ENCODE data around the gene RUBCN.
"Not testable (repeated sequence)": the region's sequence is repeated elsewhere in the genome, so short reads cannot be mapped to it uniquely, and the experiment has no call there.

RUBCN gene

GRCh38 chr3:197680955-197681521 lies 55.7 kb downstream of the RUBCN start:
- DNase-seq, result no peak

DNA sequence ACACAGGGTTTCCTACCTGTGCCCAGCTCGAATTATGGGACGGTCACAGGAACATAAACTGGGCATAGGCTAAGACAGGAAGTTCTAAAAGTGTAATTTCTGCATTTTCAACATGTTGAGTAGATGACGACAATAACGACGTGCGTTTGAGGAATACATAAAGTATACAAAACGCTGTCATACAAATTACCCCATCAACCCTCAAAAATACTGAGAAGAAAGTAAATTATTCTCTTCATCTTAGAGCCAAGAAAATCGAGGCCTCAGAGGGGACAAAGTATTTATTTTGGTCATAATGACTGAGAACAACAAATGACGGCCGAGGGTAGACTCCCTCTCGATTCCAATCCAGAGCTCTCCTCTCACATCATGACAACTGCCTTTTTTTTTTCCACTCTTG lies 60.8 kb downstream of the RUBCN start:
- no peak for DNase-seq

- DNase-seq, result no peak
Observed at GRCh38 chr3:197675563-197675860, 61.2 kb downstream of the RUBCN start.

DNA sequence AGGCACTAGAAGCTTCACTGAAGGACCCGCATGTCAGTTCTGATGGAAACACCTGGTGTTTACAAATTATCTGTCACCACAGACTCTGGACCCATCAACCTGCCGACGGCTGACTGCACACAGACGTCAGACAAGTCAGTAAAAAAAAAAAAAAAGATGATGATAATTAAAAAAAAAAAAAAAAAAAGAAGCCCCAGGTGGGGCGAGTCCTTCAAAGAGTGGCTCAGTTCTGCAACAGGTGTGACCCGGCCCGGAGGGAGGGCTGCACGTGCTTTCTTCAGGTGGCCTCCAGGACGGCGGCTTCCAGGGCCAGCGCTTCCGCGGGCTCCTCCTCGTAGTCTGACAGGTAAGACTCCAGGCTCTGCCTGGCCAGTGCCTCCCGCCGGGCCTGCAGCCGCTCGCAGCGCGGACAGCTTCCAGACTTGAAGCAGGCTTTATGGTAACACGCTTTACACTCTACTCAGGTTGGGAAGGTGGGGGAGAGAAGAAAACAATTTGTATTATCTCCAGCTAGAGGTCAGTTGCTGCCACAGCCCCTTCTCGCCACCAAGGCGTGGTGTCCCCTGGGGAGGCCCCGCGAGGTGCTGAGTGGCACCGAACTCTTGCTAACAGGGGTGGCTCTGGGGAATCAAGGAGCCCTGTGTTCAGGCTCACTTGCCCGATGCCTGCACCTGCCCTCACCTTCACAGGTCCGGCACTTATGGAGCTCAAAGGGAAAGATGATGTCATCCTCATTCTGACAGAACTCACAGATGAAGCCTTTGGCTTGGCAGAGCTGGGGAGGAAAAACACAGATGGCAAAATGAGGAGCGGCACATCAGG lies 61.8 kb downstream of the RUBCN start:
- DNase-seq, result no peak

DNA sequence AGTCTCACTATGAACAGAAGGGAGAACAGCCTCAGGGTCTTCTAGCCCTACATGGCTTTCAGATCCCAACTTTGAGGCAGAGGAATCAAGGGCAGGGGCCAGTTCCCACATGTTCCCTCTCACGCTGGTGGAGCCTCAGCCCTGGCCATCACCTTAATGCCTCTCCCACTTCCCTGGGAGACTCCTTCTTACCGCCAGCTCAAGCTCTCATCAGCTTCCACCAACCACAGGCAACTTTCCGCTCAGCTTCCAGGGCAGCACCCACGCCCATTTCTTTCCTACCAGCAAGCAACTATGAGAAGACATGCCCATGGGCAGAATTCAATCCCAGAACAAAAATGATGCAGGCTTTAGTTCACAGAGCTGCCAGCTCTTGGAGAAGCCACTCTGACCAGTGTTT lies 63.5 kb downstream of the RUBCN start:
- DNase-seq, result no peak

- no peak for DNase-seq
Observed at GRCh38 chr3:197670361-197670760, 66.3 kb downstream of the RUBCN start.

DNA sequence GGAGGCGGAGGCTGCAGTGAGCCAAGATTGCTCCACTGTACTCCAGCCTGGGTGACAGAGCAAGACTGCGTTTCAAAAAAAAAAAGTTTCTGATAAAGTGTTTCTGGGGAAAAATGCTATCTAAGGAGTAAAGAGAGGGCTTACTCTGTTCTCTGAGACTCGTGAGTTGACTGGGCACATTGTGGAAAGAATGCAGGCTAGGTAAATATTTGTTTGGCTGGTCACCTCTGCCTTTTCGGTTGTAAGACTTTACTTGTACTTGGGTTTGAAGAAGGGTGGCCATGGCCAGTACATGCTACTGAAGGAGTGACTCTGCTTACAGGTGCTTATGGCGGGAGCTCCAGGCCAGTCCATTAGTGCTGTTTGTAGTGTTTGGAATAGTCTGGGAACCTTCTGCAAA lies 68.7 kb downstream of the RUBCN start:
- no peak for DNase-seq

GRCh38 chr3:197667293-197667692 lies 69.4 kb downstream of the RUBCN start:
- DNase-seq, result not testable (repeated sequence)

DNA sequence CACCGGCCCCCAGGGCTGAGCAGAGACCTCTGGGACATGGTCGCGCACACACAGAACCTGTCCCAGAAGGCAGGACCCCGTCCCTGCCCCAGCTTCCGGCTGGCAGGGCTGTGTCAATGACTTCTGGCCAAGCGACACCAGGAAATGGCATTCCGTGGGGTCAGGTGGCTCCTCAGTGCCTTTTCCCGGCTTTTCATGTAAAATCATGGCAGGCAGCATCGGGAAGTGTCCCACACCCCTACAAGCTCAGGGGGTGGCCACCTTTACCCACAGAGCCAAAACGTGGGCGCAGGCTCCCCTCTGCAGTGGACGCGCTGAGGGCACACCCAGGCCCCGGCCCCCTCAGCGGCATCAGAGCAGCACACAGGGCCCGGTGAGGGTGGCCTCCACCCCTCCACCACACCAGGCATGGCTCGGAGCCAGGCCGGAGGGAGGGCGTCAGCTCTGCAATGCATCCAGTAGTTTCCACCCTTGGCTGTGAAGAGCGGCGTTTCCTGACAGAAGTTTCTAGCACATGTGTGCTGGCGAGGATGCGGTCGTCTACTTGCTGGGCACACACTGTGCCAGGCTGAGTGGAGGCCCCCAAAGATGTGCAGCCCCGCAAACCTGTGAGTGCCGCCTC lies 70.4 kb downstream of the RUBCN start:
- not testable (repeated sequence) for DNase-seq

DNA sequence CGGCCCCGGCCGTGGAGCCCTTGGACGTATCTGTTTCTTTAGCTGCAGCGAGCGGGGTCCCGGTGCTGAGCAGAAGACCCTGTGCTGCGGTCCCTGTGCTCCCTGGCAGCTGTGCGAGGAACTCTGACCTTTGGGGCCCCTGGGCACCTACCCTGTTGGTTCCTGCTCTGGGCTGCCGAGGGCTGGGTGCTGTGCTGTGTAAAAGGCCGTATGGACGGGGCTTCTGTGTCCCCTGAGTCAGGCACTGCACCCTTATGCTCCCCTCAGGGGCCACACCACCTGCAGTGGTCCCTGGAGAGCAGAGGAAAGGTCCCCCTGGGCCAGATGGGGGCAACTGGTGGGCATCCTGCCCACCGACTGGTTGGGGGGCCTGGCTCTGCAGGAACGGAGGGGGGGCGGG lies 71.2 kb downstream of the RUBCN start:
- not testable (repeated sequence) for DNase-seq

DNA sequence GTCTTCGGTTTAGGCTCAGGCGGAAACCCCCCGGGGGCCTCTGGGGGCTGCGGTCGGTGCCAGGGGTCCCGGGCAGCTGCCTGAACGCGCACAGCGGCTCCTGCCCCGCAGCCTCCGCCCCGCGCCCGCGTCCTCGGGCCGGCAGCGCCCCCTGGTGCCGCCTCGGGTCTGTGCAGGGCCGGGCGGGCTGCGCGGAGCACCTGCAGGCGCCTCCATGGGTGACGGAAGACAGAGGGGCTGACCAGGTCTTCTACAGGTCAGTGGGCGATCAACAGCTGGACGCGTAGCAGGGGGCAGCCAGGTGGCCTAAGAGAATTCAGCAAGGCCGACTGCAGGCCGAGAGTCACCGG lies 71.6 kb downstream of the RUBCN start:
- DNase-seq, result not testable (repeated sequence)

- peak; percentile 24 for DNase-seq
Observed at GRCh38 chr3:197664414-197665141, 72.1 kb downstream of the RUBCN start.

DNA sequence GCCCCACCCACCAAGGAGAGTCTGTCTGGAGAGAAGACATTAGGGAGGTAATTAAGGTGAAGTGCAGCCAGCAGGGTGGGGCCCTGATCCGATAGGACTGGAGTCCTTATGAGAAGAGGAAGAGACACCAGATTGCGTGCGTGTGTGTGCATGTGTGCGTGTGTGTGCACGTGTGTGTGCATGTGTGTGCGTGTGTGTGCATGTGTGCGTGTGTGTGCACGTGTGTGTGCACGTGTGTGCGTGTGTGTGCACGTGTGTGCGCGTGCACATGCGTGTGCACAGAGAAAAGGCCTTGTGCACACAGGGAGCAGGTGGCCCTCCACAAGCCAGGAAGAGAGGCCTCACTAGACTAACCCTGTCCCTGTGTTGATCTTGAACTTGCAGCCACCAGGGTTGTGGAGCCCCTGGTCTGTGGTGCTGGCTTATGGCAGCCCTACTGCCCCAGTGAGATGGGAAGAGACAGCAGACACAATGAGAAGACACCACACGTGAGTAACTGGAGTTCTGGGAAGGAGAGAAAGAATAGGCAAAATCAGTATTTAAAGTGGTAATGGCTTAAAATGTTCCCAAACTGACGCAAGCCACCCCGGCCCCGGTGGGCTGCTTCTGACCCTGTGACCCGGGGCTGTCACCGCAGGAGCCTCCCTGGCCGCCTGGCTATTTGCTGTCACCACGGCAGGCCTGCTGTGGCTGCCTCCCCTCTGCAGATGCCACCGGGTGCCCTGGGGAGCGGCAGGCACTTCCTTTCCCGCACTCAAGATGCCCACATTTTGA lies 73.2 kb downstream of the RUBCN start:
- DNase-seq, result not testable (repeated sequence)

DNA sequence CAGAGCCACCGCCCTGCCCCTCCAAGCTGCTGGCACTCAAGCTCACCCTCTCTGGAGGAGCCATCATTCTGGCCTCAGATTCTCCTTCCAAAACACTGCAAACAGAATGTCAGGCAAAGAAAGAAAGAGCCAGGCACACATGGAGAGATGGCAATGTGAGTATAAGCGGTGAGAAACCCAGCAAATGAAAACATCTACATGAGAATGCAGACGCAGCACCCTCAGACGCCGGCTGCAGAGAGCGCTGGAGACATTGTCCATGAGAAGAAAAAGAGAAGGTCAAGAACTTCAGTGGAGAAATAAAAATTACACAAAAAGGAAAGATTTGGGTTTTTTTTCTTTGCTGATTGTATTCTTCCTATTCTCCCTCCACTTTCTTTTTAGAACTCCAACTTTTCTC lies 74.4 kb downstream of the RUBCN start:
- DNase-seq, result not testable (repeated sequence)

DNA sequence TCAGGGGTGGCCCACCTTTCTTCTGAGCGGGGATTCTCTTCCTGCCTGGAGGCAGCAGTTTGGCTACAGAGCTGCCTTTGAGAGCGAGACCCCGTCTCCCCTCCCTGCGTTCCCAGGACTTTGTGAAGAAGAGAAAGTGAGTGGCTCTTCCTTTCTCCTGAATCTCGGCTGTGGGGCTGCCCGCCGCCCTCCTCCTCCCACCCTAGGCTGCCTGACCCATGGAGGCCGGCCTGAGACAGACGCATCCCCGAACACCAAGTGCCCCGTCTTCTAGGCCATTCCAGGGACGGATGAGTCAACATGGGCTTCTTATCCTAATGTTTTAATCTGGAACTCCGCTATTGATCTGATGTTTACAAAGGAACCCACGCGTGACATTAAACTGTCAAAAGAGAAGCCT lies 74.8 kb downstream of the RUBCN start:
- DNase-seq, result not testable (repeated sequence)

- DNase-seq, result not testable (repeated sequence)
Observed at GRCh38 chr3:197661234-197661834, 75.4 kb downstream of the RUBCN start.

DNA sequence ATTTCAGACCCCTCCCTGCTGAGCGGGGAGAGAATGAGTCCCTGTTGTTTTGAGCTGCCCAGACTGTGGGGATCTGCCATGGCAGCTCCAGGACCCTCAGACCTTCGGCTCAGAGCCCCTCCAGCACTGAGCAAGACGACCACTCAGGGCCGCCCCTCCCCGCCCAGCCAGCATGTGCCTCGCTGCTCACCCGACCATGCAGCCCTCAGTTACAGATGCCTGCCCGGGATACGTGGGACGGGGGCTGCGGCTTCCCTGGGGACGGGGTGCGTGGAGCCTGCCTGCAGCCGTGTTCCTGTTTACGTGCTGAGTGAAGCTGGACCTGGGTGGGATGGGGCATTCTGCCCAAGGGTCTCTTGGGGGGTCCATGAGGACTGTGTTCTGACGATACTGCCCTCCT lies 77.0 kb downstream of the RUBCN start:
- DNase-seq, result not testable (repeated sequence)

GRCh38 chr3:197659144-197659543 lies 77.6 kb downstream of the RUBCN start:
- DNase-seq, result not testable (repeated sequence)

- DNase-seq, result not testable (repeated sequence)
Observed at GRCh38 chr3:197658706-197659105, 78.0 kb downstream of the RUBCN start.

DNA sequence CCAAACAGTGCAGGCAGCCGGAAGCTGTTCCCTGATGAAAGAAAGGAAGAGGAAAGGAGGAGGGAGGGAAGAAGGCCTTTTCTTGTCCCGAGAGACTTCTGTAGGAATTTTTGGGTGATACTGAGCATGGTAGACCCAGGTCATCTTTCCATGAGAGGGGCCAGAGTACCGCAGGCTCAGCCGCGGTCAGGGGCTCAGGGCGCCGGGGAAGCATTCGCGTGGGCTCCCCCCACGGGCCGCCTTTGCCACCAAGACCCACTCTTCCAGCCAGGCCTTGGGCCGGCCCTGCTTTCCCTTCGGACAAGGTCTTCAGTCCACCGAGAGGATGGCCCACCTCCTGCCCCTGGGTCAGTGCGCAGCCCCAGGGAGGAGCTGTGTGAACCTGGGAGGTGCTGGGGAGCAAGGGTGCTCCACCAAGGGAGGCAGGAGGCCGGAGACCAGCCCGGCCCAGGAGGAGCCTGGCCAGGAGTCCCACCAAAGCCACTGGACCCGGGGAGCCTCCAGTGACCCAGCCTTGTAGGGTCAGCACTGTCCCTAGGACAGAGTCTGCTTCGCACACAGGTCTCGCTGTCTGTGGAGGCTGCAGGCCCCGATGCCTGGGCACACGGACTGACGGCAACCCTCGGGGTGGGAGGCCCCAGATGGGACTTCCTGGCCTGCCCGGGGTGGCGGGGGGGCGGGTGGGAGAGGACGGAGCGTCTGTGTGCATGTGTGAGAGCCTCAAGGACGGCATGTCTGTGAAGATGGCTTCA lies 79.0 kb downstream of the RUBCN start:
- DNase-seq, result not testable (repeated sequence)

- not testable (repeated sequence) for DNase-seq
Observed at GRCh38 chr3:197656960-197657359, 79.7 kb downstream of the RUBCN start.

GRCh38 chr3:197656129-197656528 lies 80.6 kb downstream of the RUBCN start:
- DNase-seq, result not testable (repeated sequence)
